NCI-H748 treated with DMSO at 0.1 percent for 48 hours (cell line): ENCODE data around the gene FICD.
"Not testable (repeated sequence)": the region's sequence is repeated elsewhere in the genome, so short reads cannot be mapped to it uniquely, and the experiment has no call there.

Experiments used
- DNase-seq: peaks from one replicate; lab custom pipeline; 2025; lab: John Stamatoyannopoulos, UW

The FICD gene

GRCh38 chr12:108538146-108538545, 23.1 kb downstream of the FICD start:
- no peak for DNase-seq

- DNase-seq: no peak
Observed at GRCh38 chr12:108538616-108539195, 23.6 kb downstream of the FICD start.

- DNase-seq: no peak
Observed at GRCh38 chr12:108542320-108542719, 27.2 kb downstream of the FICD start.

GRCh38 chr12:108543652-108544051, 28.6 kb downstream of the FICD start:
- no peak for DNase-seq

- no peak for DNase-seq
Observed at GRCh38 chr12:108547686-108548085, 32.6 kb downstream of the FICD start.

- DNase-seq: no peak
Observed at GRCh38 chr12:108548954-108549521, 34.0 kb downstream of the FICD start.

- DNase-seq: no peak
Observed at GRCh38 chr12:108551535-108551934, 36.5 kb downstream of the FICD start.

DNA sequence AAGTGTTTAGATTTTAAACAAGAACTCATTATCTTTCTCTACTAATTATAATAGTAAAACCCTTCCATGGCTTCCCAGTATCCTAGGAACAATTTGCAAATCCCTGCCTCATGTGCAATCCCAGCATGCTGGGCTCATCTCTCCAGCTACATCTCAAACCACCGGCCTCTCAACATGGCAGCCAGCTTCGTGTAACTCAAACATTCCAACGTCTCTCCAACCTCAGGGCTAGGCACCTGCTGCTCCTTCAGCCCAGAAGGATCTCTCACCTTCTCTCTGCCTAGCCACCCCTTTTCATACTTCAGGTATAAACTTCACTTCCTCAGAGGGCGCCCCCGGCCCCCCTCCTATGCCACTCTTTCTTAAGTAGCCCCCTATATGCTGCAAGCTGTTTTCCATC, 38.7 kb downstream of the FICD start:
- DNase-seq: no peak

DNA sequence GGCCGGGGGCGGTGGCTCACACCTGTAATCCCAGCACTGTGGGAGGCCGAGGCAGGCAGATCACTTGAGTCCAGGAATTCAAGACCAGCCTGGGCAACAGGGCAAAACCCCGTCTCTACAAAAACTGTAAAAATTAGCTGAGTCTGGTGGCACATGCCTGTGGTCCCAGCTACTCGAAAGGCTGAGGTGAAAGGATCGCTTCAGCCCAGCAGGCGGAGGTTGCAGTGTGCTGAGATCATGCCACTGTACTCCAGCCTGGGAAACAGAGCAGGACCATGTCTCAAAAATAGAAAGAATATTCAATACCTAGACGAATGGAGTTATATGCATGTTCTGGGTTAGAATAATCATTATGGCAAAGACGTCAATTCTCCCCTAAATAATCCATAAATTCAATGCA, 40.3 kb downstream of the FICD start:
- not testable (repeated sequence) for DNase-seq

GRCh38 chr12:108559007-108559655, 44.1 kb downstream of the FICD start:
- DNase-seq: no peak

- no peak for DNase-seq
Observed at GRCh38 chr12:108559748-108560147, 44.7 kb downstream of the FICD start.

DNA sequence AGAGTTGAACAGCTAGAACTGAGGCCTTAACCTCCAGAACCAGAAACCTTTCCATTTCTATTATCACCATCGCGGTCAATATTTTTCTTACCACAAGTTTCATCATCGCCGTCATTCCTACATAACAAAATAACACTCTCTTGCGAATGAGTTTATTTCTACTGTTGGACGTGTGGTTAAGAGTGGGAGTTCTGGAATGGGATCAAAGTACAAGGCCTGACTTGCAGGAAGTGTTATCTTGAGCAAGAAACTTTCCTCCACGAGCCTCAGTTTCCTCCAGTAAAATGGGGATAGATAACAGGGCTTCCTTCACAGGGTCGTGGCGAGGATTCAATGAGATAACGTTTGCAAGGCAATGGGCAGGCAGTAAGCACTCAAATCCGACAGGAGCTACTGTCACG, 45.2 kb downstream of the FICD start:
- no peak for DNase-seq

- peak; percentile 89 for DNase-seq
Observed at GRCh38 chr12:108560752-108561719, 46.0 kb downstream of the FICD start, which contains the start of gene SART3. Gene SART3 (minus strand): TSS chr12:108561173. CDS start chr12:108561154, 19 bp downstream.

DNA sequence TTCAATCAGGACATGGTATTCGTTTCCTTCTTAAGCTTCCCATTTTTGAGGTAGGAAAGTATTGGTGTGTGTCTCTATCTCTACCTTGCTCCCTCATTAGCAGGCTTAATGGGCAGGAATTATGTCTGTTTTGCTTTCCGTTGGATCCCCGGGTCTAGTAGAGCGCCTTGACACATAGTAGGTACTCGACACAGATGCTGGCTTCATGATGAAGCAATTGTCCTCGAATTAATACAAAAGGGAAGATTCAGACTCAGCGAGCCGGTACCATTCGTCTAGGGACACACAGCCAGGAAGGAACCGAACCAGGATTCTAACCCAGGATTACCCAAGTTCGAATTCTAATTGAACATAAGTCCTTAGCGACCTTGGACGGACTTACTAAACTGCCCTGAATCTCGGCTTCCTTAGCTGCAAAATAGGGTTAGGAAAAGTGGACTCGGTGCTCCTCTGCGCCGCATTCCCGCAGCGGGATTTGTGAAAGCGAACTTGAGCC, 46.8 kb downstream of the FICD start:
- peak; percentile 60 for DNase-seq

- DNase-seq: peak; percentile 96
Observed at GRCh38 chr12:108562348-108563135, 47.5 kb downstream of the FICD start, which contains the start of gene ISCU. Gene ISCU (plus strand): TSS chr12:108562596. CDS start chr12:108562623, 27 bp downstream.

- DNase-seq: peak; percentile 49
Observed at GRCh38 chr12:108563136-108563803, 48.2 kb downstream of the FICD start.

- no peak for DNase-seq
Observed at GRCh38 chr12:108563804-108564151, 48.7 kb downstream of the FICD start.

DNA sequence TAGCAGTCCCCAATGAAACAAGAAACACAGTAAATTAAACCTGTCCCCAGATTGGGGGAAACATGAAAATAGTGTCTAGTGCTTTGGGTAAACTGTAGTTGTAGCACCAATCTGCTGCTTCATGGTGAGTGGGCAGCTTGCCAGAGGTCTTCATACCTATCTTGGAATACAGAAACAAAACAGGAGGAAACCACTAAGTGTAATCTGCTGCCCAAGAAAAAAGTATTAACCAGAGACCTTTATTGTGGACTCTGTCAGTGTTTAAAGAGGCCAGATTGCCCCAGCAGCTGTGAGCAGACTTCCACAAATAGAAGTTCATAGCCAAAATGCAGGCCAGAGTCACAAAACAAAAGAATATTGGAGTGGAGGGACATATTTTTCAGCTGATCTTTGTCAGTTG, 49.6 kb downstream of the FICD start:
- no peak for DNase-seq

DNA sequence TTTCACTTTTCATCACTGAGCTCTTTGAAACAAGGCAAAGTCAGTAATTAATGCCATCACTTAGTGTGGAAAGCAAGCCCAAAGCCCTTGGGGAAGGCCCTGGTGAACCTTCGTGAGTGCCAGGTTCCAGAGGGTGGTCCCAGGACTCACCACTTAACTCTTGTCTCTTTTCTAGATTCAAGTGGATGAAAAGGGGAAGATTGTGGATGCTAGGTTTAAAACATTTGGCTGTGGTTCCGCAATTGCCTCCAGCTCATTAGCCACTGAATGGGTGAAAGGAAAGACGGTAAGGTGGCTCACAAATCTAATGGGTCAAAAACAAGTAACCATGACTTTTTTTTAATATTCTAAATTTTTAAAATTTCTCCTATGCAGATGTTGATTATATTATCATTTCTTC, 50.1 kb downstream of the FICD start:
- DNase-seq: no peak

GRCh38 chr12:108565976-108566375, 50.9 kb downstream of the FICD start:
- no peak for DNase-seq

DNA sequence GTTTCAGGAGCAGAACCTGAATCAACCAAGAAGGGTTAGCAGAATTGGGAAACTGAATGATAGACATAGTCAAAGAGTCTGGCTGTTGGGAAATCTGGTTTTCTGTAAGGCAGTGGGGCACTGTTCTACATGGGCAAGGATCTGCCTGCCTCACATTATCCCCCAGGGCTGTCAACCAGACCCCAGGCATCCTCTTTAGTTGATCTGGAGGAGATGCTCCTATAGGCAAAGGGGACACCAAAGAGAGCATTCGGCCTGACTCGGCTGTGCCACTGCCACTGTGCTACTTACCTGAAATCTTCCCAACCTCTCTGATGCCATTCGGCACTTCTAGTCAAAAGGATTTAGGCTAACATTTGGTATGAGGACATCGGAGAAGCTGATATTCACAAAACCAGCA, 51.4 kb downstream of the FICD start:
- DNase-seq: no peak
